HG03575 (cell line): ENCODE data around the gene OTUD3.

Source experiments
- ATAC-seq: cut with Tn5 transposase; IDR thresholded peaks from one replicate; pipeline ENCODE4 v1.9.1; 2021; ENCODE audit not compliant: unreplicated experiment, insufficient number of reproducible peaks, low FRiP score; ENCODE audit errors: extremely low read depth

OTUD3 gene

GRCh38 chr1:19936061-19936750 is 54.0 kb downstream of the OTUD3 start:
- ATAC-seq = no peak

- ATAC-seq = no peak
These were observed 56.3 kb downstream of the OTUD3 start for GRCh38 chr1:19938472-19938871.

GRCh38 chr1:19940486-19941205 is 58.5 kb downstream of the OTUD3 start:
- no peak for ATAC-seq

DNA sequence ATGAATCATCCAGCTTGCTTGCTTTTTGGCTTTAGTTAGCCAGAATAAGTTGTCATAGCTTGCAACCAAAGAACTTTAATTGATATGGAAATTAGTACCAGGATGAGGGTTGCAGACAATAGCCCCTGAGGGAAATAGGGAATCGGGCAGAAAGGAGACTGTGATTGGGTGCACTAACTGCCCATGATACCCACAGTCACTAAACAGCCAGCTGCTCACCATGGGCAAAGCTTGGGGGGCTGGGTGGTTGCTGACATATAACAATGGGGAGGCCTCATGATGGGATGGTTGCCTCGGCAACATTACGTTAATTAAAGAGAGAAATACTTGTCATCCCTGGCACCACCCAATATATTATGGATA is 59.0 kb downstream of the OTUD3 start:
- ATAC-seq = no peak

GRCh38 chr1:19942088-19942487 is 59.9 kb downstream of the OTUD3 start:
- no peak for ATAC-seq

GRCh38 chr1:19942657-19943056 is 60.5 kb downstream of the OTUD3 start:
- ATAC-seq = no peak

GRCh38 chr1:19945914-19946313 is 63.7 kb downstream of the OTUD3 start:
- ATAC-seq = no peak

DNA sequence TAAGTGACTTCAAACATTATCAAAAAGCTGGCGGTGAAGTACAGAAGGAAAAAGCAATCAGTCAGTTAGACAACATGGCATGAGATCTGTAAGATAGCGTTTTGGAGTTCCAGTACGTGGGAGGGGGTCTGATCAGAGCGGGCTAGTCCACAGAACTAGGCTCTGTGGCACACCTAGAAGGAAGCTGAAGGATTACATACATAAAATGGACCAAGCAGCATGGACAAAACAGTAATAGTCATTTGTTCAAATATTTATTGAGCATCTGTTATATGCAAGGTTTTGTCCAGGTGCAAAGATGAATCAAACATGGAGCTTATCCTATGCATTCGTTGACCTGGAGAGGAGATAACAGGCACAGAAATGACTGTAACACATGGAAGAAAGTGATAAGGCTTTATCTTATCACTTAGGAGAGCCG is 64.1 kb downstream of the OTUD3 start:
- no peak for ATAC-seq

DNA sequence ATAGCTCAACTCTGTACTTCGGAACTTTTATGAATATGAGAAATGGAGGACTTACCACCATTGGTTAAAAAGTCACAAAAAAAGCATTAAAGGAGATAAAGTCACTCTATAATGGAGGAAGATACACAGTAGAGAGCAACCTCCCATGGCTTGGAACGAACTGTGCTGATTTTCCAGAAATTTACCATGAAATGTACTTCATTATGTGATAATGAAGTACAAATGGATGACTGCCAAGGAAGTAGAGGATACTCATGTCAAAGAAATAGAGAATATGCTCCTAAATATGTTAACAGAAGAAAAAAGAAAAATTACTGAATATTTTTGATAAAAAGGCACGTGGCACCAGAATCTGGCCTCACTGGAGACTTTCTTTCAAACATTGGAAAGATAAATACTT is 64.8 kb downstream of the OTUD3 start:
- no peak for ATAC-seq

- no peak for ATAC-seq
These were observed 66.8 kb downstream of the OTUD3 start for GRCh38 chr1:19949016-19949415.

GRCh38 chr1:19954059-19954458 is 71.9 kb downstream of the OTUD3 start:
- ATAC-seq = no peak

DNA sequence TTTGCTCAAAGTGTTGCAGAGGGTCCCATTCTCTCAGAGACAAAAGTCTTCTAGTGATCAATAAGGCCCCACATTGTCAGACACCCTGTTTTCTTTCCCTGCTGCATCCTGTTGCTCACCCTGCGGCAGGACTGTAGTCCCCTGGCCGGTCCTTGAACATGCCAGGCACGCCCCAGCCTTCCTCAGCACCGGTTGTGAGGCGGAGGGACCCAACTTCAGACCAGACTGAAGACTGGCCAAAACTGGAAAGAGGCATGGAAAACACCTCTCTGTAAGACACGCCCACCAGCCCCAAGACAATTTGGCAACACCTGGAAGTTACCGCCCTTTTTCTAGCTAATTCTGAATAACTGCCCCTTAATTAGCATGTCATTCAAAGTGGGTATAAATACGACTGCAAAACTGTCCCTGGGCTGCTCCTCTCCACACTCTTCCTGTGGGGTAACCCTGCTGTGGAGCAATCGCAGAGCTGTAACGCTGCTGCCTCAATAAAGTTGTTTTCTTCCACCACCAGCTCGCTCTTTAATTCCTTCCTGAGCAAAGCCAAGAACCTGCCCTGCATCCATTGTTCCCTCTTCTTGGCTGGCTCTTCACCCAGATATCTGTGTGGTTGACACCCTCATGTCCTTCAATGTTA is 73.5 kb downstream of the OTUD3 start:
- ATAC-seq = no peak

DNA sequence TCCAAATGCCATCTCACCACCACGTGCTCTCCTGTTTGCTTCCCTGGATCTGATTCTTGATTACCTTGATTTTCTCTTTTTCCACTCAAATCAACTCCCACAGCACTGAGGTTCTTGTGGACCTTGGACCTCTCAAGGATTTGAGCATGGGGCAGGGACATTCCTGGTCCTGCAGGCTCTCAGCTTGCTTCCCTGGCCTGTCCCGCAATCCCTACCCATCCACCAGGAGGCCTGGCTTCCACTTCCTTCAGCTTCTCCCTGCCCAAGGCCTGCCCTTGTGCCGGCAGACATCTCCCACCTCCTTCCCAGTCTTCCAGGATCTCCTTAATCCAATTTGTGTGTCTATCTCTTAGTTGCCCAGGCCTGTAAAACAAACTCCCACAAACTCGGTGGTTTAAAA is 75.6 kb downstream of the OTUD3 start:
- ATAC-seq = no peak

DNA sequence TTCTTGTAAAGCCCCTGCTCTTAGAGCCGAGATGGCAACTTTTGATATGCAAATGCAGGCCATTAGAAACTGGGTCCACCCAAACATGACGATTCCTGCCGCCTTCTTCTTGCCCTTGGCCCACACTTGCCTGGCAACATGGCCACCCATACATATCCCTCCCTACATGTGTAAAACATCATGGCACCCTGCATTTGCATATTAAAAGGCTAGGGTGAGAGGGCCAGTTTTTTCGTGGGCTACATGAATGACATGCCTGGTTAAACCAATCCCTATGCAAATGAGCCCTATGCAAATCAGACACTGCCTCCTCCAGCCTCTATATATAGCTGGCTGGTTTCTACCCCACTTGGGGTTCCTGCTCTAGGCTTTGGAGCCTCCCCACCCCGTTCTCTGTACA is 78.4 kb downstream of the OTUD3 start:
- no peak for ATAC-seq
